HL-60 (cell line): ENCODE data around the gene NIPBL.
"Not testable (repeated sequence)": the region's sequence is repeated elsewhere in the genome, so short reads cannot be mapped to it uniquely, and the experiment has no call there.

Source experiments
- DNase-seq, 2 experiments: peaks; one replicate each; pipeline ENCODE4 v3.0.0-alpha.2; 2010 to 2020; ENCODE audit warnings: low read depth in 1 of 2, low spot score in 1 of 2
- H3K27ac ChIP-seq: fragments of 250-450 bp; sonication (Bioruptor Pico); replicated peaks from 2 replicates; pipeline ENCODE4 v1.5.1; 2020; ENCODE audit warnings: mild to moderate bottlenecking, moderate library complexity
- H3K27me3 ChIP-seq: fragments of 250-450 bp; sonication (Bioruptor Pico); 2 replicates; pipeline ENCODE4 v1.5.1; 2021; ENCODE audit warnings: mild to moderate bottlenecking, moderate library complexity; ENCODE audit not compliant: insufficient read depth, poor library complexity, severe bottlenecking
- H3K4me3 ChIP-seq: replicated peaks from 2 replicates; pipeline ENCODE4 v1.5.1; 2011; ENCODE audit warnings: mild to moderate bottlenecking, control low read depth, low read length; ENCODE audit not compliant: insufficient read depth
- GABPA ChIP-seq: IDR thresholded peaks from 2 replicates; pipeline ENCODE4 v1.6.1; 2012; ENCODE audit warnings: low read depth
- POLR2AphosphoS5 ChIP-seq: IDR thresholded peaks from 2 replicates; pipeline ENCODE4 v1.6.1; 2012; ENCODE audit warnings: low read depth
- REST ChIP-seq: IDR thresholded peaks from 2 replicates; pipeline ENCODE4 v1.6.1; 2012; ENCODE audit warnings: low read depth; ENCODE audit not compliant: insufficient replicate concordance
- SPI1 ChIP-seq: IDR thresholded peaks from 2 replicates; pipeline ENCODE4 v1.6.1; 2012; ENCODE audit warnings: low read depth, mild to moderate bottlenecking, borderline replicate concordance
- TF ChIP-seq, protein P1 (sequence below): IDR thresholded peaks from one replicate; pipeline ENCODE4 v1.5.1; 2011; ENCODE audit warnings: low read length, control low read depth, inconsistent platforms; ENCODE audit not compliant: insufficient read depth

Gene NIPBL

GRCh38 chr5:37075399-37075950 is 198.9 kb downstream of the NIPBL start:
- no peaks in the 10 kb centered on the region for H3K27me3 ChIP-seq
- DNase-seq: no peak
- TF ChIP-seq, protein P1, sequence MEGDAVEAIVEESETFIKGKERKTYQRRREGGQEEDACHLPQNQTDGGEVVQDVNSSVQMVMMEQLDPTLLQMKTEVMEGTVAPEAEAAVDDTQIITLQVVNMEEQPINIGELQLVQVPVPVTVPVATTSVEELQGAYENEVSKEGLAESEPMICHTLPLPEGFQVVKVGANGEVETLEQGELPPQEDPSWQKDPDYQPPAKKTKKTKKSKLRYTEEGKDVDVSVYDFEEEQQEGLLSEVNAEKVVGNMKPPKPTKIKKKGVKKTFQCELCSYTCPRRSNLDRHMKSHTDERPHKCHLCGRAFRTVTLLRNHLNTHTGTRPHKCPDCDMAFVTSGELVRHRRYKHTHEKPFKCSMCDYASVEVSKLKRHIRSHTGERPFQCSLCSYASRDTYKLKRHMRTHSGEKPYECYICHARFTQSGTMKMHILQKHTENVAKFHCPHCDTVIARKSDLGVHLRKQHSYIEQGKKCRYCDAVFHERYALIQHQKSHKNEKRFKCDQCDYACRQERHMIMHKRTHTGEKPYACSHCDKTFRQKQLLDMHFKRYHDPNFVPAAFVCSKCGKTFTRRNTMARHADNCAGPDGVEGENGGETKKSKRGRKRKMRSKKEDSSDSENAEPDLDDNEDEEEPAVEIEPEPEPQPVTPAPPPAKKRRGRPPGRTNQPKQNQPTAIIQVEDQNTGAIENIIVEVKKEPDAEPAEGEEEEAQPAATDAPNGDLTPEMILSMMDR: no peak
- TF ChIP-seq POLR2AphosphoS5 (no peak), SPI1 (no peak)

DNA sequence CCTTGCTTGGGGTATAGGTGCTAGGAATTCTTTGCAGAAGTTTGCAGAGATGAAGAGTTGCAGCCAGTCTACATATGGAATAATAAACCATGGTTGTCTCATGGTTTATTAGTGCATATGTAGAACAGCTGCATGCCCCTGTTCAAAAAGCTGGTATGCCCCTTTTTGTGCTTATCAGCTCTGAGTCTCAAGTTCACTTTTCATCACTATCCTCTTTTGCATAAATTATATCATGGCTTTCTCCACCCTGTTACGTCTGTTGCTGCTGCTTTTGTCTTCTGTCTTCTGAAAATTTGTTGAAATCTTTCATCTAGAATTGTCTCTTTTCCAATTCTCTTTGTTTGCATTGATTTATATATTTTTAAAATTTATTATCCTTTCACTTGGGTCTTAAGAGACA is 200.6 kb downstream of the NIPBL start:
- Histone ChIP-seq H3K27me3 (no peaks in the 10 kb centered on the region), H3K4me3 (no peak overlapping the region), H3K27ac (no peak overlapping the region)
- no peak for DNase-seq
- TF ChIP-seq REST (no peak), SPI1 (no peak), GABPA (no peak), POLR2AphosphoS5 (no peak)
- TF ChIP-seq, protein P1: no peak

More at GRCh38 chr5:37075399-37075950, 198.9 kb downstream of the NIPBL start:
- no peak overlapping the region for H3K4me3 ChIP-seq
- H3K27ac ChIP-seq: no peak overlapping the region

- Histone ChIP-seq H3K27ac (no peak overlapping the region), H3K27me3 (no peaks in the 10 kb centered on the region), H3K4me3 (no peak overlapping the region)
- TF ChIP-seq REST: no peak
- TF ChIP-seq, protein P1: no peak
- TF ChIP-seq POLR2AphosphoS5: no peak
- TF ChIP-seq GABPA: no peak
- TF ChIP-seq SPI1: no peak
- no peak for DNase-seq
Measured at GRCh38 chr5:37080697-37081096, 204.1 kb downstream of the NIPBL start.

DNA sequence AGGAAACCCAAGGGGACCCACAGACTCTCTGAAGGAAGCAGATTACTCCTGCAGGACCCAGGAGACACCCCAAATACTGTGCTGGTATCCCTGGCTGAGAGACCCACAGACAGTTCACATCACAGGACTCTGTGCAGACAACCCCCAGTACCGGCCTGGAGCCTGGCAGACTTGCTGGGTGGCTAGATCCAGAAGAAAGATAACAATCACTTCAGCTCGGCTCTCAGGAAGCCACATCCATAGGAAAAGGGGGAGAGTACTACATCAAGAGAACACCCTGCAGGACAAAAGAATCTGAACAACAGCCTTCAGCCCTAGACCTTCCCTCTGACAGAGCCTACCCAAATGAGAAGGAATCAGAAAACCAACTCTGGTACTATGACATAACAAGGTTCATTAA is 206.4 kb downstream of the NIPBL start:
- not testable (repeated sequence) for H3K27me3 ChIP-seq, DNase-seq, H3K27ac ChIP-seq, H3K4me3 ChIP-seq

- not testable (repeated sequence) for H3K4me3 ChIP-seq, H3K27me3 ChIP-seq, H3K27ac ChIP-seq, DNase-seq
Measured at GRCh38 chr5:37086026-37086425, 209.5 kb downstream of the NIPBL start.
